Measurements from ENCODE around the gene FUT7. TPM values are rescaled to one million over a fixed set of nuclear protein-coding genes. Genes with fewer than 3 reads are reported as not detected.

The FUT7 gene
- total and polyA plus RNA-seq, 9 of the 15 experiments (the other 6 are each of a cell fraction or from before 2014, with no cell fraction given): not detected

GRCh38 chr9:137077010-137077747 lies 45.3 kb upstream of the FUT7 start, which contains the start of gene UAP1L1 (continued):
- TF ChIP-seq E2F6 (IDR thresholded peaks at IDR 0.05; ENCODE audit: borderline replicate concordance in 1 of 2, extremely low read depth in 1 of 2, insufficient read depth in 1 of 2, insufficient read length in 1 of 2, low read depth in 1 of 2, low read length in 1 of 2, poor library complexity in 1 of 2, severe bottlenecking in 1 of 2) (peak in 1 of 2 experiments; percentile 41), ZBTB5 (IDR thresholded peaks at IDR 0.05) (no peak), RREB1 (CRISPR knock-in tag; IDR thresholded peaks at IDR 0.05) (no peak), ELK3 (CRISPR knock-in tag; IDR thresholded peaks at IDR 0.05) (no peak), MAFK (IDR thresholded peaks at IDR 0.05; ENCODE audit: low read length) (no peak), ZNF518B (CRISPR knock-in tag; IDR thresholded peaks at IDR 0.05) (no peak), MTA1 (IDR thresholded peaks at IDR 0.05; ENCODE audit: borderline replicate concordance) (no peak), USF2 (CRISPR knock-in tag; IDR thresholded peaks at IDR 0.05) (0 out of 2 replicates have a peak, but pooled peaks have one; percentile 28), CXXC5 (CRISPR knock-in tag; IDR thresholded peaks at IDR 0.05) (0 out of 2 replicates have a peak, but pooled peaks have one; percentile 40)
